PFSK-1 (cell line): Measurements from ENCODE around the gene CRIP2.

Source experiments
- FOXP2 ChIP-seq: optimal IDR thresholded peaks from 2 replicates; pipeline ENCODE3; 2011; ENCODE audit warnings: borderline replicate concordance, control low read depth, inconsistent platforms; ENCODE audit not compliant: insufficient read depth; ENCODE audit errors: extremely low read length, extremely low read depth
- POLR2AphosphoS5 ChIP-seq: IDR thresholded peaks from 2 replicates; pipeline ENCODE4 v1.6.1; 2012; ENCODE audit warnings: low read depth, mild to moderate bottlenecking, control low read depth, low read length, moderate library complexity
- REST ChIP-seq, 2 experiments: IDR thresholded peaks; 2 replicates each; pipeline versions ENCODE4 v1.6.1 to v1.8.0; 2011 to 2012; ENCODE audit warnings: low read depth in 2 of 2, low read length in 2 of 2, control low read depth in 1 of 2, inconsistent platforms in 1 of 2, mild to moderate bottlenecking in 1 of 2, moderate library complexity in 1 of 2; ENCODE audit not compliant: insufficient read depth in 1 of 2
- SIN3A ChIP-seq: IDR thresholded peaks from 2 replicates; pipeline ENCODE4 v1.6.1; 2012; ENCODE audit warnings: mild to moderate bottlenecking, low read length, moderate library complexity, borderline replicate concordance; ENCODE audit not compliant: insufficient read depth
- TAF1 ChIP-seq: IDR thresholded peaks from 2 replicates; pipeline ENCODE4 v1.6.1; 2012; ENCODE audit warnings: low read length, control low read depth, borderline replicate concordance; ENCODE audit not compliant: insufficient read depth

Gene CRIP2

GRCh38 chr14:105501504-105502291 is 27.1 kb downstream of the CRIP2 start:
- TF ChIP-seq REST (IDR thresholded peaks at IDR 0.05; ENCODE audit: insufficient read depth in 1 of 2, low read depth in 2 of 2, low read length in 2 of 2) = no peak
- no peak for TF ChIP-seq POLR2AphosphoS5

- TF ChIP-seq POLR2AphosphoS5 (no peak), SIN3A (no peak), TAF1 (no peak), FOXP2 (no peak), REST (IDR thresholded peaks at IDR 0.05; ENCODE audit: insufficient read depth in 1 of 2, low read depth in 2 of 2, low read length in 2 of 2) (no peak)
Measured at GRCh38 chr14:105502446-105503295, 28.1 kb downstream of the CRIP2 start.

- no peak for TF ChIP-seq SIN3A
- TF ChIP-seq POLR2AphosphoS5 = no peak
- no peak for TF ChIP-seq REST (IDR thresholded peaks at IDR 0.05; ENCODE audit: insufficient read depth in 1 of 2, low read depth in 2 of 2, low read length in 2 of 2)
- TF ChIP-seq TAF1 = no peak
- no peak for TF ChIP-seq FOXP2
Measured at GRCh38 chr14:105503296-105503640, 28.6 kb downstream of the CRIP2 start.

GRCh38 chr14:105503935-105504692 is 29.5 kb downstream of the CRIP2 start:
- TF ChIP-seq TAF1 (no peak), SIN3A (no peak), FOXP2 (no peak), POLR2AphosphoS5 (no peak), REST (IDR thresholded peaks at IDR 0.05; ENCODE audit: insufficient read depth in 1 of 2, low read depth in 2 of 2, low read length in 2 of 2) (no peak)
